HG02623 (cell line): ENCODE data around the gene FAM107B.
"Not testable (repeated sequence)": the region's sequence is repeated elsewhere in the genome, so short reads cannot be mapped to it uniquely, and the experiment has no call there.

Experiments
- ATAC-seq: cut with Tn5 transposase; IDR thresholded peaks from one replicate; pipeline ENCODE4 v1.9.1; 2021; ENCODE audit warnings: moderate library complexity; ENCODE audit not compliant: unreplicated experiment

Gene FAM107B

GRCh38 chr10:14604181-14605142 is 170.2 kb downstream of the FAM107B start:
- ATAC-seq: peak; percentile 37

- peak; percentile 12 for ATAC-seq
Measured at GRCh38 chr10:14603534-14604102, 171.1 kb downstream of the FAM107B start.

- ATAC-seq: no peak
Measured at GRCh38 chr10:14602807-14603533, 171.7 kb downstream of the FAM107B start.

GRCh38 chr10:14601872-14602725 is 172.6 kb downstream of the FAM107B start:
- ATAC-seq: peak; percentile 41

GRCh38 chr10:14601326-14601725 is 173.4 kb downstream of the FAM107B start:
- ATAC-seq: no peak

- ATAC-seq: no peak
Measured at GRCh38 chr10:14600065-14600464, 174.6 kb downstream of the FAM107B start.

GRCh38 chr10:14598809-14599764 is 175.6 kb downstream of the FAM107B start:
- ATAC-seq: no peak

- ATAC-seq: no peak
Measured at GRCh38 chr10:14595526-14596182, 179.0 kb downstream of the FAM107B start.

- ATAC-seq: no peak
Measured at GRCh38 chr10:14594878-14595525, 179.7 kb downstream of the FAM107B start.

- ATAC-seq: no peak
Measured at GRCh38 chr10:14593806-14594205, 180.9 kb downstream of the FAM107B start.

GRCh38 chr10:14592566-14592965 is 182.1 kb downstream of the FAM107B start:
- no peak for ATAC-seq

GRCh38 chr10:14592026-14592425 is 182.7 kb downstream of the FAM107B start:
- no peak for ATAC-seq

- ATAC-seq: not testable (repeated sequence)
Measured at GRCh38 chr10:14588938-14589294, 185.8 kb downstream of the FAM107B start.

GRCh38 chr10:14588084-14588937 is 186.4 kb downstream of the FAM107B start:
- ATAC-seq: peak; percentile 70

GRCh38 chr10:14587540-14588083 is 187.1 kb downstream of the FAM107B start:
- no peak for ATAC-seq

- ATAC-seq: no peak
Measured at GRCh38 chr10:14586901-14587300, 187.8 kb downstream of the FAM107B start.
